HepG2 (cell line): ENCODE results near the gene TCF7L2. TPM values are rescaled to one million over a fixed set of nuclear protein-coding genes. Genes with fewer than 3 reads are reported as not detected.

Experiments
- ARHGAP35 ChIP-seq: sonication (generic); formaldehyde crosslinking; IDR thresholded peaks from 2 replicates; pipeline ENCODE4 v1.9.0; 2022; ENCODE audit warnings: mild to moderate bottlenecking, inconsistent platforms, moderate library complexity, missing genetic modification reagents, borderline replicate concordance
- GLI4 ChIP-seq: sonication (generic); formaldehyde crosslinking; IDR thresholded peaks from 2 replicates; pipeline ENCODE4 v1.5.1; 2020; ENCODE audit warnings: missing genetic modification reagents, mild to moderate bottlenecking, moderate library complexity, borderline replicate concordance
- KDM3A ChIP-seq: IDR thresholded peaks from 2 replicates; pipeline ENCODE4 v1.6.1; 2018; ENCODE audit warnings: low read depth, missing compliant biosample characterization
- KLF16 ChIP-seq, 2 experiments: sonication (generic) in 1 of 2; formaldehyde crosslinking in 1 of 2; IDR thresholded peaks; 2 replicates each; pipeline versions ENCODE4 v1.6.1 to v1.8.0; 2016 to 2023; ENCODE audit warnings: missing genetic modification reagents in 2 of 2, missing compliant biosample characterization in 1 of 2
- MIER2 ChIP-seq: IDR thresholded peaks from 2 replicates; pipeline ENCODE4 v1.6.1; 2016; ENCODE audit warnings: missing biosample characterization, missing genetic modification reagents
- NKX3-1 ChIP-seq: sonication (generic); formaldehyde crosslinking; IDR thresholded peaks from 2 replicates; pipeline ENCODE4 v1.5.0; 2020; ENCODE audit warnings: missing genetic modification reagents
- RAD21 ChIP-seq: fragments of 450-650 bp; formaldehyde crosslinking; IDR thresholded peaks from 2 replicates; pipeline ENCODE4 v1.5.0; 2020; ENCODE audit warnings: mild to moderate bottlenecking
- SALL2 ChIP-seq: sonication (generic); formaldehyde crosslinking; IDR thresholded peaks from 2 replicates; pipeline ENCODE4 v1.8.1; 2023; ENCODE audit warnings: mild to moderate bottlenecking, missing genetic modification reagents, inconsistent platforms
- SCMH1 ChIP-seq: sonication (generic); formaldehyde crosslinking; IDR thresholded peaks from 2 replicates; pipeline ENCODE4 v1.9.0; 2021; ENCODE audit warnings: missing genetic modification reagents, mild to moderate bottlenecking, borderline replicate concordance
- TCF7L2 ChIP-seq: IDR thresholded peaks from 2 replicates; pipeline ENCODE4 v1.6.1; 2011; ENCODE audit warnings: mild to moderate bottlenecking, low read depth, low read length, moderate library complexity
- TEAD2 ChIP-seq: sonication (generic); formaldehyde crosslinking; IDR thresholded peaks from 2 replicates; pipeline ENCODE4 v1.9.0; 2021; ENCODE audit warnings: missing genetic modification reagents
- THAP11 ChIP-seq: IDR thresholded peaks from 2 replicates; pipeline ENCODE4 v1.6.1; 2016; ENCODE audit warnings: missing biosample characterization, missing genetic modification reagents
- ZFP36L2 ChIP-seq: sonication (generic); formaldehyde crosslinking; IDR thresholded peaks from 2 replicates; pipeline ENCODE4 v1.4.0; 2020; ENCODE audit warnings: missing genetic modification reagents
- ZKSCAN8 ChIP-seq: IDR thresholded peaks from 2 replicates; pipeline ENCODE4 v1.6.1; 2016; ENCODE audit warnings: borderline replicate concordance, missing genetic modification reagents, missing compliant biosample characterization
- ZNF24 ChIP-seq: fragments of 450-650 bp; IDR thresholded peaks from 2 replicates; pipeline ENCODE4 v1.6.1; 2017; ENCODE audit warnings: antibody characterized with exemption, mild to moderate bottlenecking
- ZNF34 ChIP-seq: sonication (generic); formaldehyde crosslinking; IDR thresholded peaks from 2 replicates; pipeline ENCODE4 v1.4.0; 2020; ENCODE audit warnings: mild to moderate bottlenecking, missing genetic modification reagents, borderline replicate concordance
- ZSCAN22 ChIP-seq: sonication (generic); formaldehyde crosslinking; IDR thresholded peaks from 2 replicates; pipeline ENCODE4 v1.4.0; 2020; ENCODE audit warnings: mild to moderate bottlenecking, missing genetic modification reagents
- polyA plus RNA-seq, 8 experiments: library from polyadenylated mRNA; depleted of rRNA in 3 of 8; stranded (reverse) in 7 of 8; unstranded in 1 of 8; fragments of >200 nt; fragmentation: Illumina TruSeq in 4 of 8; extraction: Trizol in 4 of 8; gene quantifications; 2 replicates each; pipeline versions ENCODE4 v1.2.1 to v1.2.3, GENCODE V29; 2011 to 2016; ENCODE audit warnings: low read depth in 4 of 8, missing spikeins in 1 of 8, mixed read lengths in 1 of 8; ENCODE audit not compliant: insufficient read depth in 1 of 8
- total RNA-seq, 5 experiments: library from RNA; depleted of rRNA; stranded (reverse); fragments of >200 nt; fragmentation: Illumina TruSeq; extraction: Trizol; gene quantifications; 2 replicates each; pipeline ENCODE4 v1.2.3, GENCODE V29; 2016; ENCODE audit warnings: low read depth in 1 of 5
- TF ChIP-seq, protein P1 (sequence below): sonication (generic); formaldehyde crosslinking; IDR thresholded peaks from 2 replicates; pipeline ENCODE4 v1.5.0; 2020; ENCODE audit warnings: mild to moderate bottlenecking, low read depth, missing genetic modification reagents, borderline replicate concordance
- TF ChIP-seq, protein P2 (sequence below): sonication (generic); formaldehyde crosslinking; IDR thresholded peaks from 2 replicates; pipeline ENCODE4 v1.5.0; 2020; ENCODE audit warnings: missing genetic modification reagents
- TF ChIP-seq, protein P3 (sequence below): IDR thresholded peaks from 2 replicates; pipeline ENCODE4 v1.6.1; 2016; ENCODE audit warnings: missing compliant biosample characterization, missing genetic modification reagents, borderline replicate concordance
- TF ChIP-seq, protein P4 (sequence below): sonication (generic); formaldehyde crosslinking; IDR thresholded peaks from 2 replicates; pipeline ENCODE4 v1.4.0; 2020; ENCODE audit warnings: missing genetic modification reagents, low read depth, mild to moderate bottlenecking, borderline replicate concordance
- TF ChIP-seq, protein P5 (sequence below): sonication (generic); formaldehyde crosslinking; IDR thresholded peaks from 2 replicates; pipeline ENCODE4 v1.4.0; 2020; ENCODE audit warnings: missing genetic modification reagents
- TF ChIP-seq, protein P6 (sequence below): IDR thresholded peaks from 2 replicates; pipeline ENCODE4 v1.6.1; 2016; ENCODE audit warnings: low read depth, borderline replicate concordance

TCF7L2 gene
- total and polyA plus RNA-seq, 2 of the 13 experiments (the other 11 are each of a cell fraction or from before 2014, with no cell fraction given) = 3.9 to 13.7 TPM

DNA sequence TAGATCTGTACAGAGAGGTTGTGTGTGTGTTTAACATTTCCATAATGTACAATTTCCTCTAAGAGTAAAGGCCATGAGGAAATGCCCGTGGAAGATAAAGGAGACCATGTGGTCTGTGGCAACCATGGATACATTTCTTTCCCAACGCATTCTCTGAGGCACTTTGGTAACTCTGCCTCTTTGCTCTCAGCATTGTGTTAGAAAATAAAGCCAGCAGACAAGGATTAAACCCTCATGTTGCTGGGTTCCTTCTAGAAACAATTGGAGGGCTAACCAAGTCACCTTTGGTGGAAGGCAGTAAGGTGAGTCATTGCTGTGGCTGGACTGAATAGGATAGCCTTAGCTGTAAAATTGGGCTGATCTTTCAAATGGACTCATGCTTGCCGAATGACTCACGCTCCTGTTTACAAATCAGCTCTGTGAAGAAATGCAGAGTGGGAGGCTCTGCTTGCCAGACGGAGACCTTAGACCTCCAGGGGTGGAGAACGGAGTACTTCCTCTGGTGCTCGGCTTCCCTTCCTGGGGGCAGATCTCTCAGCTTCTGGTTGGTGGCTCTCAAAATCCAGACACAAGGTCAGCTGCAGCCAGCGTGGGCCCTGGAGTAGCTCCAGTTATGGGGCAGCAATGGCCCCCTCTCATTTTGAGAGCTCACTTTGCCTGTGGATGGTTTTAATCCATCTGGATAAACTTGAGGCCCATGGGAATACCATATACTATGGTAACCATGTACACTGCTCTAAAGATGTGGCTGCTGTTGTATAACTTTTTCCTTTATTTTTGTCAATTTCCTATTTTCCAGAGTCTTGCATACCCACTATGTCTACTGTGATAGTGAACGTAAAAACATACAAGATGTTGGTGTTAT is 137.3 kb downstream of the TCF7L2 start (continued):
- TF ChIP-seq ZKSCAN8 (CRISPR knock-in tag) = no peak
- TF ChIP-seq ZFP36L2 (CRISPR knock-in tag) = no peak
- peak; percentile 61; the same call in 1 of the 2 replicates for TF ChIP-seq NKX3-1 (CRISPR knock-in tag)
- TF ChIP-seq, protein P1, sequence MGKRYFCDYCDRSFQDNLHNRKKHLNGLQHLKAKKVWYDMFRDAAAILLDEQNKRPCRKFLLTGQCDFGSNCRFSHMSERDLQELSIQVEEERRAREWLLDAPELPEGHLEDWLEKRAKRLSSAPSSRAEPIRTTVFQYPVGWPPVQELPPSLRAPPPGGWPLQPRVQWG = no peak
- no peak for TF ChIP-seq RAD21
- TF ChIP-seq KDM3A (CRISPR knock-in tag) = 0 out of 2 replicates have a peak, but pooled peaks have one; percentile 37
- TF ChIP-seq, protein P2, sequence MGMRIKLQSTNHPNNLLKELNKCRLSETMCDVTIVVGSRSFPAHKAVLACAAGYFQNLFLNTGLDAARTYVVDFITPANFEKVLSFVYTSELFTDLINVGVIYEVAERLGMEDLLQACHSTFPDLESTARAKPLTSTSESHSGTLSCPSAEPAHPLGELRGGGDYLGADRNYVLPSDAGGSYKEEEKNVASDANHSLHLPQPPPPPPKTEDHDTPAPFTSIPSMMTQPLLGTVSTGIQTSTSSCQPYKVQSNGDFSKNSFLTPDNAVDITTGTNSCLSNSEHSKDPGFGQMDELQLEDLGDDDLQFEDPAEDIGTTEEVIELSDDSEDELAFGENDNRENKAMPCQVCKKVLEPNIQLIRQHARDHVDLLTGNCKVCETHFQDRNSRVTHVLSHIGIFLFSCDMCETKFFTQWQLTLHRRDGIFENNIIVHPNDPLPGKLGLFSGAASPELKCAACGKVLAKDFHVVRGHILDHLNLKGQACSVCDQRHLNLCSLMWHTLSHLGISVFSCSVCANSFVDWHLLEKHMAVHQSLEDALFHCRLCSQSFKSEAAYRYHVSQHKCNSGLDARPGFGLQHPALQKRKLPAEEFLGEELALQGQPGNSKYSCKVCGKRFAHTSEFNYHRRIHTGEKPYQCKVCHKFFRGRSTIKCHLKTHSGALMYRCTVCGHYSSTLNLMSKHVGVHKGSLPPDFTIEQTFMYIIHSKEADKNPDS = 0 out of 2 replicates have a peak, but pooled peaks have one; percentile 66
- TF ChIP-seq KLF16 (CRISPR knock-in tag; IDR thresholded peaks at IDR 0.05) = peak in 1 of 2 experiments; percentile 87; a peak in 2 of 4 replicates
- no peak for TF ChIP-seq SCMH1 (CRISPR knock-in tag)
- no peak for TF ChIP-seq TCF7L2
- TF ChIP-seq, protein P3, sequence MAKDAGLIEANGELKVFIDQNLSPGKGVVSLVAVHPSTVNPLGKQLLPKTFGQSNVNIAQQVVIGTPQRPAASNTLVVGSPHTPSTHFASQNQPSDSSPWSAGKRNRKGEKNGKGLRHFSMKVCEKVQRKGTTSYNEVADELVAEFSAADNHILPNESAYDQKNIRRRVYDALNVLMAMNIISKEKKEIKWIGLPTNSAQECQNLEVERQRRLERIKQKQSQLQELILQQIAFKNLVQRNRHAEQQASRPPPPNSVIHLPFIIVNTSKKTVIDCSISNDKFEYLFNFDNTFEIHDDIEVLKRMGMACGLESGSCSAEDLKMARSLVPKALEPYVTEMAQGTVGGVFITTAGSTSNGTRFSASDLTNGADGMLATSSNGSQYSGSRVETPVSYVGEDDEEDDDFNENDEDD (CRISPR knock-in tag) = peak; percentile 30; the same call in 1 of the 2 replicates
- TF ChIP-seq ARHGAP35 = no peak; the same call in 1 of the 2 replicates
- peak; percentile 82; the same call in 1 of the 2 replicates for TF ChIP-seq ZNF24
- TF ChIP-seq GLI4 (CRISPR knock-in tag) = no peak
- TF ChIP-seq, protein P4, sequence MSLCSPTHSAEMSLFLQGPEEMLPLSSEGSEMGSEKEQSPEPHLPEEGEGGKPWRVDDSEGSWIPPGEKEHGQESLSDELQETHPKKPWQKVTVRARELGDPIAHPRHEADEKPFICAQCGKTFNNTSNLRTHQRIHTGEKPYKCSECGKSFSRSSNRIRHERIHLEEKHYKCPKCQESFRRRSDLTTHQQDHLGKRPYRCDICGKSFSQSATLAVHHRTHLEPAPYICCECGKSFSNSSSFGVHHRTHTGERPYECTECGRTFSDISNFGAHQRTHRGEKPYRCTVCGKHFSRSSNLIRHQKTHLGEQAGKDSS (CRISPR knock-in tag) = no peak; the same call in 1 of the 2 replicates
- TF ChIP-seq, protein P5, sequence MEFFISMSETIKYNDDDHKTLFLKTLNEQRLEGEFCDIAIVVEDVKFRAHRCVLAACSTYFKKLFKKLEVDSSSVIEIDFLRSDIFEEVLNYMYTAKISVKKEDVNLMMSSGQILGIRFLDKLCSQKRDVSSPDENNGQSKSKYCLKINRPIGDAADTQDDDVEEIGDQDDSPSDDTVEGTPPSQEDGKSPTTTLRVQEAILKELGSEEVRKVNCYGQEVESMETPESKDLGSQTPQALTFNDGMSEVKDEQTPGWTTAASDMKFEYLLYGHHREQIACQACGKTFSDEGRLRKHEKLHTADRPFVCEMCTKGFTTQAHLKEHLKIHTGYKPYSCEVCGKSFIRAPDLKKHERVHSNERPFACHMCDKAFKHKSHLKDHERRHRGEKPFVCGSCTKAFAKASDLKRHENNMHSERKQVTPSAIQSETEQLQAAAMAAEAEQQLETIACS (CRISPR knock-in tag) = no peak
- TF ChIP-seq THAP11 (CRISPR knock-in tag) = peak; percentile 67
- TF ChIP-seq ZSCAN22 (CRISPR knock-in tag) = no peak
- TF ChIP-seq SALL2 (CRISPR knock-in tag) = no peak
- TF ChIP-seq MIER2 (CRISPR knock-in tag) = peak; percentile 38; the same call in 1 of the 2 replicates
- no peak for TF ChIP-seq ZNF34 (CRISPR knock-in tag)
- TF ChIP-seq TEAD2 (CRISPR knock-in tag) = no peak
- TF ChIP-seq, protein P6, sequence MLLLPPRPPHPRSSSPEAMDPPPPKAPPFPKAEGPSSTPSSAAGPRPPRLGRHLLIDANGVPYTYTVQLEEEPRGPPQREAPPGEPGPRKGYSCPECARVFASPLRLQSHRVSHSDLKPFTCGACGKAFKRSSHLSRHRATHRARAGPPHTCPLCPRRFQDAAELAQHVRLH (CRISPR knock-in tag) = peak; percentile 86; the same call in 1 of the 2 replicates
